ENCODE results near the gene LSM14B.

LSM14B gene

GRCh38 chr20:62183426-62184142 lies 61.3 kb downstream of the LSM14B start:
- DNase-seq (ENCODE audit: low read depth, low spot score) = no peak
